ENCODE measurements around the gene MYOZ3.

The MYOZ3 gene

GRCh38 chr5:150627731-150628545 lies 33.1 kb upstream of the MYOZ3 start:
- Histone ChIP-seq H3K9me3 (ENCODE audit: control insufficient read depth, low read length) (no peaks in the 10 kb centered on the region), H3K36me3 (ENCODE audit: control insufficient read depth, insufficient read depth, low read length) (no peaks in the 10 kb centered on the region), H3K27ac (ENCODE audit: low read depth, low read length, severe bottlenecking) (no peak overlapping the region), H3K4me1 (ENCODE audit: control insufficient read depth, insufficient read depth, low read length, poor library complexity, severe bottlenecking) (peaks cover 45% of the 10 kb centered on the region), H3K4me3 (ENCODE audit: extremely low read depth, insufficient read depth, low read length, poor library complexity, severe bottlenecking) (no peak overlapping the region)
- 77 to 93% methylated on average over 3 to 5 of the region's 5 CpGs for WGBS, 2 experiments (ENCODE audit: insufficient coverage in 2 of 2)

- Histone ChIP-seq H3K9me3 (ENCODE audit: control insufficient read depth, low read length) (no peaks in the 10 kb centered on the region), H3K27ac (ENCODE audit: low read depth, low read length, severe bottlenecking) (no peak overlapping the region), H3K4me3 (ENCODE audit: extremely low read depth, insufficient read depth, low read length, poor library complexity, severe bottlenecking) (no peak overlapping the region), H3K36me3 (ENCODE audit: control insufficient read depth, insufficient read depth, low read length) (no peaks in the 10 kb centered on the region), H3K4me1 (ENCODE audit: control insufficient read depth, insufficient read depth, low read length, poor library complexity, severe bottlenecking) (peaks cover 42% of the 10 kb centered on the region)
- WGBS, 2 experiments (ENCODE audit: insufficient coverage in 2 of 2), result 91 to 94% methylated on average over 10 of the region's 12 CpGs
Observed at GRCh38 chr5:150628936-150629485, 32.0 kb upstream of the MYOZ3 start.

GRCh38 chr5:150630016-150630415 lies 31.0 kb upstream of the MYOZ3 start:
- no peaks in the 10 kb centered on the region for H3K36me3 ChIP-seq (ENCODE audit: control insufficient read depth, insufficient read depth, low read length)
- no peaks in the 10 kb centered on the region for H3K9me3 ChIP-seq (ENCODE audit: control insufficient read depth, low read length)
- 88 to 100% methylated on average over 1 to 5 of the region's 6 CpGs for WGBS, 2 experiments (ENCODE audit: insufficient coverage in 2 of 2)
- H3K27ac ChIP-seq (ENCODE audit: low read depth, low read length, severe bottlenecking), result no peak overlapping the region
- H3K4me3 ChIP-seq (ENCODE audit: extremely low read depth, insufficient read depth, low read length, poor library complexity, severe bottlenecking), result no peak overlapping the region
- peaks cover 37% of the 10 kb centered on the region for H3K4me1 ChIP-seq (ENCODE audit: control insufficient read depth, insufficient read depth, low read length, poor library complexity, severe bottlenecking)

- Histone ChIP-seq H3K27ac (ENCODE audit: low read depth, low read length, severe bottlenecking) (no peak overlapping the region), H3K4me1 (ENCODE audit: control insufficient read depth, insufficient read depth, low read length, poor library complexity, severe bottlenecking) (peaks cover 35% of the 10 kb centered on the region), H3K36me3 (ENCODE audit: control insufficient read depth, insufficient read depth, low read length) (no peaks in the 10 kb centered on the region), H3K4me3 (ENCODE audit: extremely low read depth, insufficient read depth, low read length, poor library complexity, severe bottlenecking) (no peak overlapping the region), H3K9me3 (ENCODE audit: control insufficient read depth, low read length) (no peaks in the 10 kb centered on the region)
- WGBS, 2 experiments (ENCODE audit: insufficient coverage in 2 of 2), result 85 to 88% methylated on average over 5 to 9 of the region's 9 CpGs
Observed at GRCh38 chr5:150630461-150631325, 30.4 kb upstream of the MYOZ3 start.

- Histone ChIP-seq H3K4me3 (ENCODE audit: extremely low read depth, insufficient read depth, low read length, poor library complexity, severe bottlenecking) (no peak overlapping the region), H3K27ac (ENCODE audit: low read depth, low read length, severe bottlenecking) (no peak overlapping the region), H3K9me3 (ENCODE audit: control insufficient read depth, low read length) (no peaks in the 10 kb centered on the region), H3K36me3 (ENCODE audit: control insufficient read depth, insufficient read depth, low read length) (no peaks in the 10 kb centered on the region), H3K4me1 (ENCODE audit: control insufficient read depth, insufficient read depth, low read length, poor library complexity, severe bottlenecking) (peaks cover 37% of the 10 kb centered on the region)
- WGBS, 2 experiments (ENCODE audit: insufficient coverage in 2 of 2), result 60 to 91% methylated on average over 1 to 6 of the region's 6 CpGs
Observed at GRCh38 chr5:150631326-150631701, 29.7 kb upstream of the MYOZ3 start.

GRCh38 chr5:150632305-150633160 lies 28.5 kb upstream of the MYOZ3 start:
- Histone ChIP-seq H3K27ac (ENCODE audit: low read depth, low read length, severe bottlenecking) (peak overlapping the region; percentile 41), H3K4me1 (ENCODE audit: control insufficient read depth, insufficient read depth, low read length, poor library complexity, severe bottlenecking) (peaks cover 42% of the 10 kb centered on the region), H3K9me3 (ENCODE audit: control insufficient read depth, low read length) (no peaks in the 10 kb centered on the region), H3K36me3 (ENCODE audit: control insufficient read depth, insufficient read depth, low read length) (no peaks in the 10 kb centered on the region), H3K4me3 (ENCODE audit: extremely low read depth, insufficient read depth, low read length, poor library complexity, severe bottlenecking) (no peak overlapping the region)
- 64 to 68% methylated on average over 6 of the region's 10 CpGs for WGBS, 2 experiments (ENCODE audit: insufficient coverage in 2 of 2)

- Histone ChIP-seq H3K27ac (ENCODE audit: low read depth, low read length, severe bottlenecking) (no peak overlapping the region), H3K36me3 (ENCODE audit: control insufficient read depth, insufficient read depth, low read length) (no peaks in the 10 kb centered on the region), H3K4me1 (ENCODE audit: control insufficient read depth, insufficient read depth, low read length, poor library complexity, severe bottlenecking) (peaks cover 36% of the 10 kb centered on the region), H3K9me3 (ENCODE audit: control insufficient read depth, low read length) (no peaks in the 10 kb centered on the region), H3K4me3 (ENCODE audit: extremely low read depth, insufficient read depth, low read length, poor library complexity, severe bottlenecking) (no peak overlapping the region)
- 80 to 100% methylated on average over 1 of the region's 2 CpGs for WGBS, 2 experiments (ENCODE audit: insufficient coverage in 2 of 2)
Observed at GRCh38 chr5:150633429-150633828, 27.6 kb upstream of the MYOZ3 start.

- H3K4me1 ChIP-seq (ENCODE audit: control insufficient read depth, insufficient read depth, low read length, poor library complexity, severe bottlenecking), result peaks cover 59% of the 10 kb centered on the region
- WGBS, 2 experiments (ENCODE audit: insufficient coverage in 2 of 2), result 73 to 79% methylated on average over 2 of the region's 6 CpGs
- no peaks in the 10 kb centered on the region for H3K36me3 ChIP-seq (ENCODE audit: control insufficient read depth, insufficient read depth, low read length)
- no peaks in the 10 kb centered on the region for H3K9me3 ChIP-seq (ENCODE audit: control insufficient read depth, low read length)
- peak overlapping the region; percentile 75 for H3K27ac ChIP-seq (ENCODE audit: low read depth, low read length, severe bottlenecking)
- H3K4me3 ChIP-seq (ENCODE audit: extremely low read depth, insufficient read depth, low read length, poor library complexity, severe bottlenecking), result no peak overlapping the region
Observed at GRCh38 chr5:150636391-150637244, 24.4 kb upstream of the MYOZ3 start.

- Histone ChIP-seq H3K9me3 (ENCODE audit: control insufficient read depth, low read length) (no peaks in the 10 kb centered on the region), H3K27ac (ENCODE audit: low read depth, low read length, severe bottlenecking) (peak overlapping the region; percentile 75), H3K36me3 (ENCODE audit: control insufficient read depth, insufficient read depth, low read length) (no peaks in the 10 kb centered on the region), H3K4me3 (ENCODE audit: extremely low read depth, insufficient read depth, low read length, poor library complexity, severe bottlenecking) (no peak overlapping the region), H3K4me1 (ENCODE audit: control insufficient read depth, insufficient read depth, low read length, poor library complexity, severe bottlenecking) (peaks cover 59% of the 10 kb centered on the region)
- 29 to 36% methylated on average over 14 to 17 of the region's 21 CpGs for WGBS, 2 experiments (ENCODE audit: insufficient coverage in 2 of 2)
Observed at GRCh38 chr5:150637245-150638052, 23.6 kb upstream of the MYOZ3 start.

Measured in mesodermal cell (in vitro differentiated cells).